H1 (cell line): ENCODE results near the gene PRR27. TPM values are rescaled to one million over a fixed set of nuclear protein-coding genes. Genes with fewer than 3 reads are reported as not detected.
A peak's percentile ranks its signal among the peaks of the same experiment; 100 is the strongest.

Experiments used
- CTCF ChIA-PET: fragments of 300-600 bp; sonication (Branson Sonifier 250); formaldehyde crosslinking; loops from one replicate; lab custom pipeline; 2021; ENCODE audit not compliant: partially characterized antibody; lab: Charles Lee
- POLR2A ChIA-PET: fragments of 300-600 bp; sonication (Branson Sonifier 250); formaldehyde crosslinking; loops from one replicate; lab custom pipeline; 2021; ENCODE audit warnings: inconsistent platforms; ENCODE audit not compliant: partially characterized antibody; lab: Charles Lee
- DNase-seq, 2 experiments: peaks; one replicate each; pipeline versions ENCODE4 v3.0.0 to v3.0.0-alpha.2; 2010 to 2022; ENCODE audit warnings: low spot score in 2 of 2, low read depth in 1 of 2, mixed read lengths in 1 of 2
- FAIRE-seq: peaks from 2 replicates; lab custom pipeline; 2011; peaks lifted over from hg19 to GRCh38; lab: Jason Lieb, UNC
- H2AFZ ChIP-seq: 2 replicates; pipeline ENCODE4 v1.8.1; 2012; ENCODE audit warnings: low read length, inconsistent platforms
- H2AK5ac ChIP-seq: 2 replicates; pipeline ENCODE4 v1.6.1; 2013; ENCODE audit warnings: low read depth, low read length
- H2BK120ac ChIP-seq: replicated peaks from 2 replicates; pipeline ENCODE3; 2013; ENCODE audit warnings: low read depth, low read length, inconsistent platforms
- H2BK12ac ChIP-seq: 2 replicates; pipeline ENCODE4 v1.6.1; 2013; ENCODE audit warnings: low read depth, low read length
- H2BK15ac ChIP-seq: 2 replicates; pipeline ENCODE4 v1.6.1; 2013; ENCODE audit warnings: low read length
- H2BK20ac ChIP-seq: 2 replicates; pipeline ENCODE4 v1.6.1; 2013; ENCODE audit warnings: low read length
- H2BK5ac ChIP-seq: 2 replicates; pipeline ENCODE4 v1.6.1; 2013; ENCODE audit warnings: low read depth, low read length
- H3K14ac ChIP-seq: 2 replicates; pipeline ENCODE4 v1.6.1; 2013; ENCODE audit warnings: inconsistent platforms; ENCODE audit not compliant: insufficient read length
- H3K18ac ChIP-seq: 2 replicates; pipeline ENCODE4 v1.6.1; 2013; ENCODE audit warnings: low read length; ENCODE audit errors: extremely low read depth
- H3K23ac ChIP-seq: 2 replicates; pipeline ENCODE4 v1.6.1; 2013; ENCODE audit warnings: inconsistent platforms; ENCODE audit not compliant: insufficient read length
- H3K23me2 ChIP-seq: 2 replicates; pipeline ENCODE4 v1.6.1; 2013; ENCODE audit warnings: low read depth, low read length
- H3K27ac ChIP-seq: 2 replicates; pipeline ENCODE4 v1.6.1; 2011; ENCODE audit warnings: low read depth, low read length, inconsistent platforms
- H3K27me3 ChIP-seq, 4 experiments: replicated peaks in 1 of 4; 1 replicate in 1 of 4; 2 replicates in 3 of 4; pipeline versions ENCODE4 v1.6.1 to v1.8.1; 2011 to 2013; ENCODE audit warnings: low read length in 3 of 4, mild to moderate bottlenecking in 3 of 4, inconsistent platforms in 2 of 4, mixed read lengths in 2 of 4, moderate library complexity in 1 of 4; ENCODE audit not compliant: control insufficient read depth in 3 of 4, insufficient read depth in 3 of 4; ENCODE audit errors: extremely low read depth in 1 of 4
- H3K36me3 ChIP-seq, 4 experiments: 2 replicates each; pipeline versions ENCODE4 v1.6.1 to v1.8.1; 2011 to 2013; ENCODE audit warnings: mild to moderate bottlenecking in 4 of 4, low read length in 3 of 4, moderate library complexity in 2 of 4, control low read depth in 1 of 4, inconsistent platforms in 1 of 4; ENCODE audit not compliant: insufficient read depth in 4 of 4, control insufficient read depth in 2 of 4
- H3K4ac ChIP-seq: replicated peaks from 2 replicates; pipeline ENCODE3; 2013; ENCODE audit warnings: low read length, low read depth, mixed read lengths, inconsistent platforms; ENCODE audit not compliant: insufficient read length
- H3K4me1 ChIP-seq, 4 experiments: replicated peaks in 1 of 4; 1 replicate in 1 of 4; 2 replicates in 3 of 4; pipeline versions ENCODE4 v1.6.1 to v1.8.1; 2011 to 2013; ENCODE audit warnings: low read length in 3 of 4, inconsistent platforms in 2 of 4, mixed read lengths in 1 of 4; ENCODE audit not compliant: insufficient read depth in 4 of 4, control insufficient read depth in 3 of 4
- H3K4me2 ChIP-seq, 2 experiments: 2 replicates each; pipeline versions ENCODE4 v1.6.1 to v1.8.1; 2011 to 2013; ENCODE audit warnings: low read depth in 2 of 2, low read length in 2 of 2, control low read depth in 1 of 2, inconsistent platforms in 1 of 2, mild to moderate bottlenecking in 1 of 2; ENCODE audit not compliant: insufficient read depth in 1 of 2
- H3K4me3 ChIP-seq, 4 experiments: fragments of 200-600, 300-600 bp in 1 of 4; sonication (generic), shearing (Covaris generic), sonication (Bioruptor Twin) in 1 of 4; 2 replicates each; pipeline versions ENCODE4 v1.5.1 to v1.8.1; 2011 to 2016; ENCODE audit warnings: low read length in 4 of 4, low read depth in 3 of 4, control low read depth in 2 of 4, inconsistent platforms in 2 of 4, mild to moderate bottlenecking in 2 of 4, mixed read lengths in 1 of 4, moderate library complexity in 1 of 4; ENCODE audit not compliant: insufficient read depth in 2 of 4; ENCODE audit errors: extremely low read depth in 1 of 4
- H3K56ac ChIP-seq: replicated peaks from 2 replicates; pipeline ENCODE3; 2013; ENCODE audit warnings: low read depth, mild to moderate bottlenecking, mixed read lengths, low read length, inconsistent platforms; ENCODE audit not compliant: insufficient read length
- H3K79me1 ChIP-seq: 2 replicates; pipeline ENCODE4 v1.6.1; 2013; ENCODE audit warnings: low read depth, low read length, control low read depth
- H3K79me2 ChIP-seq, 2 experiments: 2 replicates each; pipeline versions ENCODE4 v1.6.1 to v1.8.1; 2012 to 2013; ENCODE audit warnings: low read length in 2 of 2, mild to moderate bottlenecking in 2 of 2, inconsistent platforms in 1 of 2; ENCODE audit not compliant: insufficient read depth in 2 of 2, control insufficient read depth in 1 of 2
- H3K9ac ChIP-seq, 4 experiments: replicated peaks in 1 of 4; 1 replicate in 1 of 4; 2 replicates in 3 of 4; pipeline versions ENCODE4 v1.6.1 to v1.8.1; 2011 to 2013; ENCODE audit warnings: low read depth in 3 of 4, low read length in 3 of 4, control low read depth in 2 of 4, mild to moderate bottlenecking in 2 of 4, moderate library complexity in 2 of 4, inconsistent platforms in 1 of 4; ENCODE audit errors: extremely low read depth in 1 of 4
- H3K9me3 ChIP-seq, 2 experiments: 2 replicates each; pipeline versions ENCODE4 v1.6.1 to v1.8.1; 2012 to 2013; ENCODE audit warnings: mild to moderate bottlenecking in 2 of 2, moderate library complexity in 2 of 2, control low read depth in 1 of 2, inconsistent platforms in 1 of 2, low read depth in 1 of 2, low read length in 1 of 2, mixed read lengths in 1 of 2; ENCODE audit not compliant: insufficient read depth in 2 of 2
- H4K20me1 ChIP-seq, 2 experiments: replicated peaks in 1 of 2; 2 replicates each; pipeline versions ENCODE3 to v1.8.1; 2011 to 2013; ENCODE audit warnings: inconsistent platforms in 2 of 2, low read length in 2 of 2, mild to moderate bottlenecking in 1 of 2; ENCODE audit not compliant: insufficient read depth in 2 of 2, control insufficient read depth in 1 of 2
- H4K5ac ChIP-seq: 2 replicates; pipeline ENCODE4 v1.6.1; 2013; ENCODE audit warnings: low read length, low read depth, mixed read lengths, inconsistent platforms; ENCODE audit not compliant: insufficient read length
- H4K8ac ChIP-seq: 2 replicates; pipeline ENCODE4 v1.8.0; 2013; ENCODE audit warnings: mild to moderate bottlenecking, moderate library complexity, low read length, inconsistent platforms; ENCODE audit not compliant: insufficient read depth; ENCODE audit errors: extremely low read depth
- H4K91ac ChIP-seq: replicated peaks from 2 replicates; pipeline ENCODE3; 2013; ENCODE audit warnings: low read length, mixed read lengths, inconsistent platforms; ENCODE audit not compliant: insufficient read length
- POLR2AphosphoS5 ChIP-seq: IDR thresholded peaks from 2 replicates; pipeline ENCODE4 v1.6.1; 2011; ENCODE audit warnings: low read depth, low read length
- TEAD4 ChIP-seq: IDR thresholded peaks from 2 replicates; pipeline ENCODE4 v1.6.1; 2012; ENCODE audit warnings: low read depth, low read length, inconsistent platforms, mixed read lengths
- WGBS, 2 experiments: shearing (Covaris generic) in 1 of 2; methylation state at CpG; one replicate each; pipeline versions ENCODE4 v1.1.6 to v1.1.7; 2013 to 2015; ENCODE audit warnings: low lambda C conversion rate in 2 of 2, mixed read lengths in 2 of 2, inconsistent platforms in 1 of 2, low coverage in 1 of 2, missing lambda C conversion rate in 1 of 2; ENCODE audit not compliant: insufficient replicate concordance in 2 of 2, insufficient coverage in 1 of 2, insufficient read length in 1 of 2; ENCODE audit errors: extremely low coverage in 1 of 2, missing lambda C conversion rate in 1 of 2; 5-methylcytosine and 5-hydroxymethylcytosine counted together
- polyA plus RNA-seq, 7 experiments: library from polyadenylated mRNA; depleted of rRNA in 3 of 7; stranded (reverse) in 5 of 7; unstranded in 2 of 7; fragments of >200 nt in 5 of 7; fragments of 200-250 nt in 2 of 7; gene quantifications; 1 replicate in 5 of 7; 2 replicates in 1 of 7; 4 replicates in 1 of 7; pipeline versions ENCODE4 v1.2.1 to v1.2.3, GENCODE V29; 2011 to 2013; ENCODE audit warnings: missing spikeins in 2 of 7, mixed read lengths in 2 of 7
- total RNA-seq: library from RNA; stranded (reverse); fragmentation: NEBNext Ultra II Directional; extraction: Animal tissue kit (Norgen Biotek cat#: 25700); gene quantifications from 2 replicates; pipeline ENCODE4 v1.2.1, GENCODE V29; 2021

The PRR27 gene
- total and polyA plus RNA-seq, 2 of the 8 experiments (the other 6 are each of a cell fraction or from before 2014, with no cell fraction given) = not detected

DNA sequence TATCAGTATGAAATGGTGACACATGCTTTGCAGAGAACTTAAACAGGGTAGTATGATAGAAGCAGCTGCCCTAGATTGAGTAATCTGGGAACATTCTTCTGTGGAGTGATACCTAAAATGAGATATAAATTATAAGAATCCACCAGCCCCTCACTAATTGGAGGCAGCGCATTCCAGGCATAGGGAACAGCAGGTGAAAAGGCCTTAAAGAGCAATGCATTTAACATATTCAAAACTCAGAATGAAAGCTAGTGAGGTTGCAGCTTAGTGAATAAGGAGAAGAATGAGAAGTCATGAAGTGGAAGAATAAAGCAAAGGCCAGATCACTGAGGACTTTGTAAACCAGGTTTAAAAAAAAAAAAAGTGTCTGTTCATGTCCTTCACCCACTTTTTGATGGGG lies 36.5 kb downstream of the PRR27 start:
- no peak overlapping the region for H4K5ac ChIP-seq
- H3K9ac ChIP-seq = no peak overlapping the region
- H3K4me2 ChIP-seq = no peak overlapping the region
- no peak overlapping the region for H2BK5ac ChIP-seq
- no peak overlapping the region for H2BK20ac ChIP-seq
- no peaks in the 10 kb centered on the region for H3K23me2 ChIP-seq
- H3K18ac ChIP-seq = no peak overlapping the region
- no peak for FAIRE-seq
- H2BK120ac ChIP-seq = no peak overlapping the region
- DNase-seq = no peak
- H3K4me3 ChIP-seq = no peak overlapping the region
- TF ChIP-seq TEAD4 (peak; percentile 56; the same call in 1 of the 2 replicates), POLR2AphosphoS5 (no peak)
- H3K56ac ChIP-seq = no peak overlapping the region
- CTCF ChIA-PET = no interaction called here
- 75% methylated on average over 1 of the region's 1 CpG; no CpG with 5 or more reads in 1 of the 2 experiments for WGBS, 2 experiments
- H3K4me1 ChIP-seq = no peaks in the 10 kb centered on the region
- no peak overlapping the region for H2BK15ac ChIP-seq
- POLR2A ChIA-PET = no interaction called here
- no peaks in the 10 kb centered on the region for H3K79me1 ChIP-seq
- no peak overlapping the region for H3K4ac ChIP-seq
- H3K27me3 ChIP-seq = no peaks in the 10 kb centered on the region
- H3K23ac ChIP-seq = no peak overlapping the region
- no peak overlapping the region for H3K14ac ChIP-seq
- H2BK12ac ChIP-seq = no peak overlapping the region
- H3K36me3 ChIP-seq = no peaks in the 10 kb centered on the region
- H2AK5ac ChIP-seq = no peak overlapping the region
- no peaks in the 10 kb centered on the region for H3K79me2 ChIP-seq
- H3K9me3 ChIP-seq = no peaks in the 10 kb centered on the region
- H3K27ac ChIP-seq = no peak overlapping the region
- H4K91ac ChIP-seq = no peak overlapping the region
- no peak overlapping the region for H4K8ac ChIP-seq
- H2AFZ ChIP-seq = no peak overlapping the region
- no peaks in the 10 kb centered on the region for H4K20me1 ChIP-seq
